Measurements from ENCODE around the gene XYLT1. TPM values are rescaled to one million over a fixed set of nuclear protein-coding genes. Genes with fewer than 3 reads are reported as not detected.

XYLT1 gene
- total and polyA plus RNA-seq, 2 of the 13 experiments (the other 11 are each of a cell fraction or from before 2014, with no cell fraction given): not detected

DNA sequence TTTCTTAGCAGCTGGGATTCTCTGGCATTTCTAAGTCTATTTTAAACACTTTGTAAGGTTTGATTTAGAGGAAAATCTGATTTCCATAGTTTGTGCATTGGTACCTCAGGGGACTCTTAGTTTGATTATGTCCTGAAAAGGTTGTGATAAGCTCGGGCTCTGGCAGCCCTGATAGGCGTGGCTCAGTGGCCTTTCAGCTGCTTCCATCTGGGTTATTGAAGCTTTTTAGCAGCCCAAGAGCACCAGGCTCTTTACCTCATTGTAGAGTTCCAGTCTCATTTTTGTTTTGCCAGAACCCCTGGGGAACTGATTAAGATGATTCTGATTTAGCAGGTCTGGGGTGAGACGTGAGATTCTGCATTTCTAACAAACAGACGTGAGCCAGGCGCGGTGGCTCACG lies 412.3 kb downstream of the XYLT1 start:
- CTCF ChIA-PET (ENCODE audit: low intra/inter-chr PET ratio, low total read pairs): no interaction called here
- no peaks in the 10 kb centered on the region for H4K20me1 ChIP-seq (ENCODE audit: insufficient read depth, low read length)
- intact Hi-C loops (cut with micrococcal nuclease; ENCODE audit: unreplicated experiment): no loop called here
- no peak overlapping the region for H3K27ac ChIP-seq (ENCODE audit: extremely low read length, insufficient read depth, low read length)
- ATAC-seq (no peak), DNase-seq (ENCODE audit: low spot score) (no peak), FAIRE-seq (no peak)
- H3K79me2 ChIP-seq (ENCODE audit: insufficient read depth, low read length): no peaks in the 10 kb centered on the region
- H3K4me1 ChIP-seq (ENCODE audit: insufficient read depth, low read length): no peaks in the 10 kb centered on the region
- WGBS (ENCODE audit: low lambda C conversion rate): 39% methylated on average over 7 of the region's 7 CpGs
- POLR2A ChIA-PET: no interaction called here
- no peak overlapping the region for H3K4me3 ChIP-seq (replicated peaks in 1 of 3; ENCODE audit: insufficient read depth in 1 of 3, low read depth in 2 of 3, low read length in 3 of 3)
- H3K27me3 ChIP-seq (ENCODE audit: control insufficient read depth in 1 of 2, insufficient read depth in 2 of 2, low read length in 2 of 2): peaks cover 0 to 2% of the 10 kb centered on the region in 2 experiments; a peak in 1 of 5 replicates
- no TSS peak for BruUV-seq (replicated peaks)
- TF ChIP-seq ELF4 (CRISPR knock-in tag; IDR thresholded peaks at IDR 0.05; ENCODE audit: borderline replicate concordance): no peak
- TF ChIP-seq, protein P1, sequence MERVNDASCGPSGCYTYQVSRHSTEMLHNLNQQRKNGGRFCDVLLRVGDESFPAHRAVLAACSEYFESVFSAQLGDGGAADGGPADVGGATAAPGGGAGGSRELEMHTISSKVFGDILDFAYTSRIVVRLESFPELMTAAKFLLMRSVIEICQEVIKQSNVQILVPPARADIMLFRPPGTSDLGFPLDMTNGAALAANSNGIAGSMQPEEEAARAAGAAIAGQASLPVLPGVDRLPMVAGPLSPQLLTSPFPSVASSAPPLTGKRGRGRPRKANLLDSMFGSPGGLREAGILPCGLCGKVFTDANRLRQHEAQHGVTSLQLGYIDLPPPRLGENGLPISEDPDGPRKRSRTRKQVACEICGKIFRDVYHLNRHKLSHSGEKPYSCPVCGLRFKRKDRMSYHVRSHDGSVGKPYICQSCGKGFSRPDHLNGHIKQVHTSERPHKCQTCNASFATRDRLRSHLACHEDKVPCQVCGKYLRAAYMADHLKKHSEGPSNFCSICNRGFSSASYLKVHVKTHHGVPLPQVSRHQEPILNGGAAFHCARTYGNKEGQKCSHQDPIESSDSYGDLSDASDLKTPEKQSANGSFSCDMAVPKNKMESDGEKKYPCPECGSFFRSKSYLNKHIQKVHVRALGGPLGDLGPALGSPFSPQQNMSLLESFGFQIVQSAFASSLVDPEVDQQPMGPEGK (CRISPR knock-in tag; IDR thresholded peaks at IDR 0.05): no peak
- TF ChIP-seq ZFX (CRISPR knock-in tag; IDR thresholded peaks at IDR 0.05; ENCODE audit: low read depth): no peak
- no peak for TF ChIP-seq ZNF282 (IDR thresholded peaks at IDR 0.05; ENCODE audit: partially characterized antibody)
- no peak for TF ChIP-seq SP1 (IDR thresholded peaks at IDR 0.05)
- TF ChIP-seq SP1 (CRISPR knock-in tag; IDR thresholded peaks at IDR 0.05): no peak
- TF ChIP-seq ZKSCAN8 (CRISPR knock-in tag; IDR thresholded peaks at IDR 0.05; ENCODE audit: borderline replicate concordance): no peak
- TF ChIP-seq LCORL (IDR thresholded peaks at IDR 0.05): no peak
- TF ChIP-seq LCORL (CRISPR knock-in tag; IDR thresholded peaks at IDR 0.05): no peak
- TF ChIP-seq TEAD2 (CRISPR knock-in tag; IDR thresholded peaks at IDR 0.05): no peak
- no peak for TF ChIP-seq MAFG (CRISPR knock-in tag; IDR thresholded peaks at IDR 0.05)
- no peak for TF ChIP-seq ZMYM2 (CRISPR knock-in tag; IDR thresholded peaks at IDR 0.05)
- no peak for TF ChIP-seq MYC (CRISPR knock-in tag; IDR thresholded peaks at IDR 0.05; ENCODE audit: borderline replicate concordance)
- TF ChIP-seq GFI1 (CRISPR knock-in tag; IDR thresholded peaks at IDR 0.05; ENCODE audit: borderline replicate concordance): no peak
- no peak for TF ChIP-seq DMAP1 (CRISPR knock-in tag; IDR thresholded peaks at IDR 0.05)
- no peak for TF ChIP-seq SPEN (CRISPR knock-in tag; IDR thresholded peaks at IDR 0.05; ENCODE audit: low read depth)
- no peak for TF ChIP-seq ZNF274 (CRISPR knock-in tag; IDR thresholded peaks at IDR 0.05)
- TF ChIP-seq, protein P2, sequence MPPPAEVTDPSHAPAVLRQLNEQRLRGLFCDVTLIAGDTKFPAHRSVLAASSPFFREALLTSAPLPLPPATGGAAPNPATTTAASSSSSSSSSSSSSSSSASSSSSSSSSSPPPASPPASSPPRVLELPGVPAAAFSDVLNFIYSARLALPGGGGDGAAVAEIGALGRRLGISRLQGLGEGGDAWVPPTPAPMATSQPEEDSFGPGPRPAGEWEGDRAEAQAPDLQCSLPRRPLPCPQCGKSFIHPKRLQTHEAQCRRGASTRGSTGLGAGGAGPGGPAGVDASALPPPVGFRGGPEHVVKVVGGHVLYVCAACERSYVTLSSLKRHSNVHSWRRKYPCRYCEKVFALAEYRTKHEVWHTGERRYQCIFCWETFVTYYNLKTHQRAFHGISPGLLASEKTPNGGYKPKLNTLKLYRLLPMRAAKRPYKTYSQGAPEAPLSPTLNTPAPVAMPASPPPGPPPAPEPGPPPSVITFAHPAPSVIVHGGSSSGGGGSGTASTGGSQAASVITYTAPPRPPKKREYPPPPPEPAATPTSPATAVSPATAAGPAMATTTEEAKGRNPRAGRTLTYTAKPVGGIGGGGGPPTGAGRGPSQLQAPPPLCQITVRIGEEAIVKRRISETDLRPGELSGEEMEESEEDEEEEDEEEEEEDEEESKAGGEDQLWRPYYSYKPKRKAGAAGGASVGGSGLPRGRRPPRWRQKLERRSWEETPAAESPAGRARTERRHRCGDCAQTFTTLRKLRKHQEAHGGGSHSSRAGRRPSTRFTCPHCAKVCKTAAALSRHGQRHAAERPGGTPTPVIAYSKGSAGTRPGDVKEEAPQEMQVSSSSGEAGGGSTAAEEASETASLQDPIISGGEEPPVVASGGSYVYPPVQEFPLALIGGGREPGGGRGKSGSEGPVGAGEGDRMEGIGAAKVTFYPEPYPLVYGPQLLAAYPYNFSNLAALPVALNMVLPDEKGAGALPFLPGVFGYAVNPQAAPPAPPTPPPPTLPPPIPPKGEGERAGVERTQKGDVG (CRISPR knock-in tag; IDR thresholded peaks at IDR 0.05; ENCODE audit: borderline replicate concordance): no peak
- no peak for TF ChIP-seq STAG1 (CRISPR knock-in tag; IDR thresholded peaks at IDR 0.05)
- no peak for TF ChIP-seq ZNF296 (CRISPR knock-in tag; conservative IDR thresholded peaks at IDR 0.05)
- H2AFZ ChIP-seq (ENCODE audit: low read length): no peak overlapping the region
- H3K9ac ChIP-seq (ENCODE audit: insufficient read depth, low read depth, low read length): no peak overlapping the region
- no peaks in the 10 kb centered on the region; the same call in 1 of the 2 replicates for H3K9me3 ChIP-seq (ENCODE audit: low read length)
- in situ Hi-C loops (cut with HindIII; ENCODE audit: extremely low pct_ligation_motif_present, low pct_unique_long_range_greater_than_20kb): no loop called here
- H3K4me2 ChIP-seq (ENCODE audit: low read depth, low read length): no peak overlapping the region
- no peaks in the 10 kb centered on the region for H3K36me3 ChIP-seq (replicated peaks in 1 of 2; ENCODE audit: control insufficient read depth in 1 of 2, insufficient read depth in 2 of 2, low read length in 2 of 2)

Measured in HepG2 (cell line).